Astrocyte of the hippocampus (primary cell): ENCODE data around the gene NCKAP5.

Source experiments
- DNase-seq: peaks from one replicate; pipeline ENCODE4 v3.0.0; 2011; ENCODE audit warnings: low read depth, low spot score

NCKAP5 gene

DNA sequence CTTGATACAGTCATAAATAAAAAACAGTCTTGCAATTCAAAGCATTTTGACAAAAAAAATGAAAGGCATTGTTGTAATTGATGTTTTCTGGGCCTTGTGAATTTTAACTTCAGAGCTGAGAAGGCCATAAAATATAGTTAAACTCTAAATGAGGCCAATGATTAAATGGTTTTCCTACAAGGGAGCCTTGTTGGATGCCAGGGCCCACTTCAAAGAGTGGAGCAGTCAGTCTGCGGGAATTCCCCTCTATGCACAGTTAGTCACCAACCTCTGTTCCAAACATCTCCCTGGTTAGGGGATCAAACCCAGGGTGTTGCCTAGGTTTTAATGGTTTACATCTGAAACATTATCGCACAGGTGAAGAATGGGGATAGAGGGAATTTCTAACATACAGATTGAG is 143.4 kb downstream of the NCKAP5 start:
- DNase-seq, result peak; percentile 86

DNA sequence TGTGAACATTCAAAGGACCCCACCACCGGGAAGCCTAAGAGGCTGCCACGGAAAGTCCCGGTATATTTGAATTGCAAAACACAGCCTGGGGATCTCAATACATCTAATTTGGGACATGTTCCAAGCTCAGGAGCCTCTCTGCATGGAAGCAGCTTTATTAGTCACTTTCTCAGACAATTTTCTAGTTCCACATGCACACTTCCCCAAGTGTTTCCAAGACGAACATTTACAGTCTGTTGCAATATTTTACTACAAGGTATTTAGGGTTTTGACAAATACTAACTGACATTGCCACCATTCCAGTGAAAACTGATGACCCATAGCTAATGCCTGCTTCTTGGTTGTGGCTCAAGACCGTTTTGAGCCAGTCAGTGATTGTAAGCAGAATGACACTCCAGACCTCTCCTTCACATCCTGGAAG is 145.3 kb downstream of the NCKAP5 start:
- peak; percentile 72 for DNase-seq

DNA sequence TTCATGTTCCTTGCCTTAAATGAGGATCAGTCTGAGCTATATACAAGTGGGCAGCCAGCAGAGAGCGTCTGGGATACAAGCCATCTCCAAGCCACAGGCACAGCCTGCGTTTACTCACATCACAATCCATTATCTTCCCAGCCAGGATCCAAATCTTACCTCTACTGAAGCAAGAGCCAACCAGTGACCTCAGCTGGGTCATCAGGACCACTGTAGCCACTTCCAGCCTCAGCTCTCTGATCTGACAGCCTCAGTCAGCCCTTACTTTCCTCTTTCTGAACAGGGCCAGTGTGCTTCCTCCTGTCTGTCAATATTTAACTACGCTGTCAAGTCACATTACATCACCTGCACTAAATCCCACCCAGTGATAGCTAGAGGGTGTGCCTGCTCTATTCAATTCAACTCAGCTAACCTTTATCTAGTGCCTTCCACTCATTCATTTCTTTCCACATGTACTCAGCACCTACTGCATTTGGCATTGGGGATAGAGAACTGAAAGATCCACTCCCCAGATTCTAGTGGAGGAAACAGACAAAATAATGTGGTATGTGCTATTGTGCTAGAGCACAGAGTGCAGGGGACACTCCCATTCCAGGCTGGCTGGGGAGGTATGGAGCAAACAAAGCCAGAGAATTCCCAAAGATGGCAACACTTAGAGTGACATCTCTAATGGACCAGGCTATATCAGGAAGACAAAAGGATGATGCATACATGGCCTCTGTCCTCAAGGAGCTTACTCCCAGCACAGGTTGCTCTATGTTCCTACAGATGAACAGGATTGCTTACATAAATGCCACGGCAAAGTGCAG is 146.5 kb downstream of the NCKAP5 start:
- DNase-seq, result peak; percentile 70

DNA sequence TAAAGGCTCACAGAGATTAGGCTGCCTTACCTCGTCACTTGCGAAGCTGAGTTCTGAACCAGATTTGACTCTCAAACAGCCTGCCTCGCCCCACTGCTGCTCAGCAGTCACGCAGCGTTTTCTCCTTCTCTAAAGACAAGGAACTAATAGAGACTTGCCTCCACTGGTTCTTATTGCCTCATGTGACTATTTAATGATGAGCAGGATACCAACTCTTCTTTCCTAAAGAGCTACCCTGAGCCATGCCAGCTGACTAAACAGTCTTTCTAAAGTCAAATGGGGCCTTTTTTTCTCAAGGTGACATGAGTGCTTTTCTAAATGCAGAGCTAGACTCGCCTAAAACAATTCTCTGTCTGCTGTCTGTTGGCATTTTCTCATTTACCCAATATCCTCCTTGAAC is 147.5 kb downstream of the NCKAP5 start:
- no peak for DNase-seq

DNA sequence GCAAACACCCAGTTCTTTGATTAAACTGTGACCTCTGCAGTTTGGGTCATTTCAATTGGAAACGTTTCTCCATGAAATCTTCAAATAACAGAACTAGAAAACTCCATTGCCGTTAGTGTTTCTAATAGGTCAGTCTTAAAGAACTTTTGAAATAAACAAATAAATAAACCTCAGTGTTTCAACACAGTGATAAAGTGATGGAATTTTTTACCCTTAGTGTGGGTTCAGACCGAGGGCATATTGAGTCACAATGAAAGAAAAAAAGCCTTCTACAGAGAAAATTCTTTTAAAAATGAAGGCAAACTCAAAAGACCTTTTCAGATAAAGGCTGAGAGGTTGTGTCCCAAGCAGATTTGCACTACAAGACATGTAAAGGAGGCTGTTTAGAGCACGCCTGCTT is 149.6 kb downstream of the NCKAP5 start:
- no peak for DNase-seq

DNA sequence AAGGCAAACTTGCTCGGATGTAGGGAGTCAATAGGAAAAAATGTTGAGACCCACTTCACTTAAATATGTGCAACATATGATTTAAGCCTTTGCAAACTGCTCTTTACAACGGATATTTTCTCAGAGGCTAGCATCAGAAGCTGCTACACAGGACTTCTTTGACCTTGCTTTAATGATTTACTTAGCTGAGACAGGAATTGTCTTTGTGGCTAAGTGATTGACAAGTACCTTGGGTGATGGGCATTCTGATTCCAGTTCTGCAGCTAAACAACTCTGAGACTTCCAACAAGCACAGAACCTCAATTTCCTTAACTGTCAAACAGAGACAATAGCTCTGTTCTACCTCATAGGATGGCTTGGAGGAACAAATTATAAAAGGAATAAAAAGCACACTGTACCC is 150.2 kb downstream of the NCKAP5 start:
- DNase-seq, result peak; percentile 32

GRCh38 chr2:133417415-133417814 is 150.8 kb downstream of the NCKAP5 start:
- no peak for DNase-seq

DNA sequence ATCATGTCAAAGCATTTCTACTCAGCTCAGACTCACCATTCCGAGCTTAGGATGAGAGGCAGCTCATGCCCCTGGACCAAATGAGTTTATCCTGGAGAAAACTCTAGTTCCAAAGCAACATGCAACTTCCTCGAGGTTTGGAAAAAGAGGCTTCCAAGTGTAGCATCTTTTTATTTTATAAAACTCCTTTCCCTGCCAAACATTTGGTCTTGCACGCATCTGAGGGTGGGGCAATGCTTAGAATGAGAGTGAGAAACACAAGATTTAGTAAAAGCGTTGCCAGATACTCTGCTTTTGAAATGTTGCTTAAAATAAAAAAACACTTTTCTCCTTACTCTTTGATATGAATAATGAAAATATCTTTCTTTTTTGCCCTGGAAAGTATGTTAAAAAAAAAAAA is 151.5 kb downstream of the NCKAP5 start:
- DNase-seq, result no peak

GRCh38 chr2:133416146-133416545 is 152.1 kb downstream of the NCKAP5 start:
- no peak for DNase-seq

DNA sequence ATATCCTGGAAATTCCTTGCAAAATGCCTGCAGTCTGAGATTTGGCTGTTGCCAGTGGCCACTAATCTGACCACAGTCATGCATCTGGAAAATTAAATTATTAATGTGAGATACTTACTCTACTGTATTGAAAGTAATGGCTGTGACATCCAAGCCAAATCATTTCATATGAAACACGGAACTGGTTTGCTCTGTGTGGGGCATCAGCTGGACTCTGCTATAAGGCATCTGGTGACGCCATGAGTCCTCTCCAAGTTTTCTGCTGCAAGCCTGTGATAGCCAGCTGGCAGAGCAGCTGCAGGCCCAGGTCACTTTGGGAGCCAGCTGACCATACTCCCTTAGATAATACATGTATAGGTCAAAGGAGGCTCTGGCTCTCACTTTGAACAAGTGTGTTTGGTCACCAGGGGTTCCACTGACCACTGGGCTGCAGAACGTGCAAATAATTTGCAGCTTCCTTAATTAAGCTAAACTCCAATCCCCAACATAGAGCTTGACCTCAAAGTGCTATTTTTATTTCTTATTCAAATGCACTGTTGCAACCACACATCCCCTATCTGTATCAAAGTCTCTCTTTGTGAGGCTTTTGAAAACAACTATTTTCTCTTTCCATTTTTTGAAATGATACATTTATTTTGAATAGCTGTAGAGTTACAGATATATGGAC is 152.9 kb downstream of the NCKAP5 start:
- no peak for DNase-seq

DNA sequence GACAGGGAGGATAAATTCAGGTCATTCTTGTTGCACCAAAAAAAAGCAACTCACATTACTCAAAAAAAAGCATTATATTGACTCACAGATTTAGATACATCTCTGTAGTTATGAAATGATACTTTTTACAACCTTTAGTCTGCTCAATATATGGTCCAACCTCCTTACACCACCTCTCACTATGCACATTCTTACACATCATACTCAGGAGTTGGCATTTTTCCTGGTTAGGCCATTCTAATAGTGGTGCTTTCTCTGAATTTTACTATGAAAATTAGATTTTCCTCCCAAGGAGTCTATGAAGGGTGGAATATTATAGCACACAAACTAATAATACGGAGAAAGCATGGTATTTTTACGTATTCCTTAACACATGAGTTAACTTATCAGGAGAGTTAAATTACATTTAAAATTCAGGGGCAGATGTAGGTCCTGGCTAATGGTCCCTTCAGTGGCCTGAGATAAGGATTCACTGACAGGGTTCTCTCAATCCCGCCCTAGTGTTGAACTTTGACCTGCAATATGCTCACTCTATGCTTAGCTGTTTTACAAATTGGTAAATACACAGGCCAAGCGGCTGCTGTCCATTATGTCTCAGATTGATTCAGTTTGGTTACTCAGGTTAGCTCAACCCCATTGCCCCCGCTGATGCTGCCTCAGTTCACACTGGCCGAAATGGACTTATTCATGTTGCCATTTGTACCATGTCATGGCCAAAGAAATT is 153.6 kb downstream of the NCKAP5 start:
- DNase-seq, result peak; percentile 42

DNA sequence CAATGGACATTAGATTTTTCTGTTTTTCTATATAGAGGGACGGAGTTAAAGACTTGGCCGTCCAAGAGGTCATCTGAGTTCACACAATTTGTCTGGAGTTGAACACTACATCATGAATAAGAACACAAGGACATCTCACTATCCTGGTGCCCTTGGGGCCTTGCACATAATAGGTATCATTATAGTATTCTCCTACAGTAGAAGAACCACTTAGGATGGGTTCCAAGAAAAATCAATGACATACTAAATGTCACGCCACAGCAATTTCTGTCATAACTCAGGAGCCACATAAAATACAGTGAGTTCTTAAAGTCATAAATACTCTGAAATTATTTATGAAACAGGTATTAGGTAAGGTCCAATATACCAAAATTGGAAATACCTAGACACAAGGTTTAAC is 154.4 kb downstream of the NCKAP5 start:
- DNase-seq, result no peak

DNA sequence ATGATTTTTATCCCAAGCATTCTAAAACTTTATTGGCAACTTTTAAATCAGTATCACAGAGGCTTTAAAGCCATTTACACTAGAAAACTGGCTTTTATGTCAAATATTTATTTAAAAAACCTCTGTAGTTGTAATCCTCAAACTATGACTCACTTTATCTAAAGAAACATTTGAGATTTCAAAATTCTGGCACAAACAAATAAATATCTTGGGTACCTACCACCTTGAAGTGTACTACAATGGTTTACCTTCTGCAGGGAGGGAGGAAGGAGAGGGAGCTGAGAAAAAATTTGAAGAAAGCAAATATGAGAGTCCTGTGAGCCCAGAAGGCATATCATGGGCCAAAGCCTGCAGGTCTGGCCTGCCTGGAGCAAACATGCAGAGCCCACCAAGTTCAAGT is 155.6 kb downstream of the NCKAP5 start:
- no peak for DNase-seq

GRCh38 chr2:133411857-133412256 is 156.4 kb downstream of the NCKAP5 start:
- no peak for DNase-seq

DNA sequence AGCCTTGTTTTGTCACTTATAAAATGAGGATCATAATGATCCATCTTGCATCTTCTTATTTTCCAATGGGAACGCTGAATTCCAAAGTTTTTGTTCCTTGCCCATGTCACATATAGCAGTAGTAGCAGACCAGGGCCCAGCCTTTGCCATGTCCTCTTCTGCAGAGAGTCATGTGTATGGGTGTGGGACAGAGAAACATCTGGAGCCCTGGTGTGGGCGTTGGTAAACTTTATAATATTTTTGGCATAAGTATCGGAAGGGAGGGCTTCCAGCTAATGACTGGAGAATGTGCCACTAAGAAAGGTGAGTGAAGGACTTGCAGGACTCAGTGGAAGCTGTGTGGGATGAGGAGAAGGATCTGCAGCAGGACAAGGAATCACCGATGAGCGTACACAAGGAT is 157.2 kb downstream of the NCKAP5 start:
- DNase-seq, result no peak

GRCh38 chr2:133409581-133410285 is 158.5 kb downstream of the NCKAP5 start:
- no peak for DNase-seq

- no peak for DNase-seq
Observed at GRCh38 chr2:133408671-133409070, 159.6 kb downstream of the NCKAP5 start.

DNA sequence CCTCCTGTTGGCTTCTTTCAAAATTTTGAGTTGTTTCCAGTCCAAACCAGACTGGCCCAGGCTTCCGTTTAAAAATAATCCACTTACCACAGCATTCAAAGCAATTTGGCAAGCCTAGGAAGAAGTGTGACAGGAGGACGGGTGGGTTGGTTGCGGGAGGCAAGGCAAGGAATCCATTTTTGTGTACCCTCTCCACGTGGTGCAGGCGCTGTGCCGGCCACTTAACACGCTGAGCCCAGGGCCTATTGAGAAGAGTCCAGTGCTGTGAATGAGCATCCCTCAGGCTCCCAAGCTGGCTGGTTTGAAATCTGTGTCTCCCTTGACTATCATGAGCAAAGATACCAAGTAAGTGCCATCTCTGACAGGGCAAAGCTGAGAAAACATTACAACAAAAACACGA is 160.9 kb downstream of the NCKAP5 start:
- DNase-seq, result no peak

DNA sequence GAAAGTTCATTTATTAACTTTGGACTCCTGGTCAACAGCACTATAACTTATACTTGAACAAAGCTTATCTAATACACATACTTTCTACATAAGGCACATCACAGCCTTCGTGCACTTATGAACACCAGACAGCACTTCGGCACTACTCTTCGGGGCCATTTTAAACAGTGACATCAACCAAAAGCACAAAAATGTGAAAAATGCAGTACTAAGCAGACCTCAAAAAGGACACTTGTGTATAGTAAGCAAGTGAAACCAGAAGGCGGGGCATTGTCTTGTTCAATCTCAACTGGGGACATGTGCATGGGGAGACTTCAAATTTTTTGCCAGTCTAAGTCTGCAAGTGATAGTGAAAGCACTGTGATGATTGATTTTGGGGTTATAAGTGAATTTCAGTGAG is 163.0 kb downstream of the NCKAP5 start:
- DNase-seq, result peak; percentile 9

GRCh38 chr2:133400411-133400810 is 167.9 kb downstream of the NCKAP5 start:
- no peak for DNase-seq

- no peak for DNase-seq
Observed at GRCh38 chr2:133393895-133394294, 174.4 kb downstream of the NCKAP5 start.

GRCh38 chr2:133390156-133390555 is 178.1 kb downstream of the NCKAP5 start:
- DNase-seq, result peak; percentile 24
